MV-4-11 (cell line): ENCODE results near the gene EXOC6B.

Source experiments
- DNase-seq: peaks from one replicate; lab custom pipeline; 2025; lab: John Stamatoyannopoulos, UW

The EXOC6B gene

DNA sequence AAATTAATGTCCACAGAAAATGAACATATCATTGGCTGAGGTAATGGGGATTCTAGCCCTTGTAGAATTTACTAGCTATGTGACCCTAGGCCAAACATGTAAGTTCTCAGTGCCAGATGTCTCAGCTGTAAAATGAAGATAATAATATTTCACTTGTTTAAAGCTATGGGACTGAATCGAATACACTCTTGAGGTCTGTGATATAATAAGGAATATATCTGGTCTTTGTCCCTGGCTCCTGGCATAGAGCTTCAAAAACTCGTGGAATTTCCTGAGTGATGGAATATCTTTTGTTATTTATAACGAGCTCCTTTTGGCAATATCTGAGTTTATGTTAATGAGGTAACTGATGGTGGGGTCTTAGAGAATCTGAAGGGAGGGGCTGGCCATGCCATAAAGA, 476.8 kb downstream of the EXOC6B start:
- DNase-seq, result no peak

- no peak for DNase-seq
Observed at GRCh38 chr2:72347081-72347480, 478.8 kb downstream of the EXOC6B start.

- DNase-seq, result no peak
Observed at GRCh38 chr2:72341639-72342038, 484.2 kb downstream of the EXOC6B start.

DNA sequence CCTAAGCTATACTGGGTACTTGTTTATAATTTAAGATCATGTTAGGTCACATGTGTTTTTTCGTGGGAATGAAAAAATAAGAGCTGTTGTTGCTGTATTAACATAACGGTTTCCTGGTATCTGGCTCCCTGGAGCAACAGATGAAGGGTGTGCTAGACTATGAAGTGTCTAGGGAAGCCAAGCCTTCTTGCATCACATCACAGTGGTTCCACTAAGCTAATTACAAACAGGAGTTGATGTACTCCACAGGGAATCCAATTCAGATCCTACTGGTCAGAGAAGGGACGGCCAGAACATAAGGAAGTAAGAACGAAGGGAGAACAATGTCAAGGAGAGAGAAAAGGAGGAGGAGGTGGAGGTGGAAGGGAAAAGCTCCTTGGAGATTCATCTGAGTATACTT, 485.2 kb downstream of the EXOC6B start:
- no peak for DNase-seq

DNA sequence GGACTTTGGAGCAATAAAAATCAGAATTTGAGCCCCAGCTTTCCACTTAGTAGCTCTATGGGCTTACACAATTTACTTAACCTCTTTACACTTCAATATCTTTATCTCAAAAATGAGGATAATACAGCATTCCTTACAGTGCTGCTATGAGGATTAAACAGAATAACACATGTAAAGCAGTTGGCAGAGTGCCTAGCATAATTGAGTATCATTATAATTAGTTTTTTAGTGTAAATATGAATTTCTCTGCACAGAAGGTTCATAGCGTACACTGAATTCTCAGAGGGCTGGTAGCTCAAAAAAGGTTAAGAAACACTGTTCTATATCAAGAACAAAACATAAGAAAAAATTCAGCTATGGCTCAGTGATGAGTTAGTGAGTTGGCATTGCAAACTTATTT, 487.8 kb downstream of the EXOC6B start:
- DNase-seq, result no peak

- DNase-seq, result no peak
Observed at GRCh38 chr2:72332720-72333119, 493.1 kb downstream of the EXOC6B start.

- no peak for DNase-seq
Observed at GRCh38 chr2:72330652-72331051, 495.2 kb downstream of the EXOC6B start.

- no peak for DNase-seq
Observed at GRCh38 chr2:72326759-72327158, 499.1 kb downstream of the EXOC6B start.

GRCh38 chr2:72325592-72326422, 500.0 kb downstream of the EXOC6B start:
- DNase-seq, result no peak

DNA sequence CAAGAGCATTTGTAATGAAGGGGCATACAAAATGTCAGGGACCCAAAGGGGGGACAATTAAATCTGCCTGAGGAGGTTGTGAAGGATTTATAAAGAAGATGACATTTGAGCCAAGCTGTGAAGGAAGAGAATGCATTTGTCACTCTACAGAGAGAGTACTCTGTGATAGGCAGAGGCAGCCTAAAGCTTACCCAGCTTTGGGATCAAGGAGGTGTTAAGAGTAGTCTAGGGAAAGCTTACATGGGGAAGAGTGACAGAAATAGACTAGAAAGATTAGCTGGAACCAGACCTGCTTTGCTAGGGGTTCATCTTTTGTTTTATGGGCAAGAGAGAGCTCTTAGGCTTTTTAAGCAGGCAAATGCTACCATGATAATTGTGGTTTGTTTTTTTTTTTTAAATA, 509.1 kb downstream of the EXOC6B start:
- DNase-seq, result no peak

GRCh38 chr2:72300147-72300684, 525.6 kb downstream of the EXOC6B start:
- DNase-seq, result no peak

- no peak for DNase-seq
Observed at GRCh38 chr2:72293620-72294019, 532.2 kb downstream of the EXOC6B start.

DNA sequence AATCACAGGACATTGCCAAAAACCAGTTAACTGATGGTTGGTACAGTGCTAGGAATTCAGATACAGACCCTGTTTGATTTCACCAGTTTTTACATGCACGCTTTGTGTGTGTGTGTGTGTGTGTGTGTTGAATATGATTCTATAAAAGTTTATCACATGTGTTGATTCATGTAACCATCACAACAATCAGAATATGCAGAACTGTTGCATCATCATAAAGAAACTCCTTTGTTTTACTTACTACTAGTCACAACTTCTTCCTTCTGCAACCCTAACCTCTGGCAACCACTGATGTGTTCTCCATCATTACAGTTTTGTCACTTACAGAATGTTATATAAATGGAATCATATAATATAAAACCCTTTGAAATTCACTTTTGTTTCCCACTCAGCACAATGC, 533.4 kb downstream of the EXOC6B start:
- no peak for DNase-seq

DNA sequence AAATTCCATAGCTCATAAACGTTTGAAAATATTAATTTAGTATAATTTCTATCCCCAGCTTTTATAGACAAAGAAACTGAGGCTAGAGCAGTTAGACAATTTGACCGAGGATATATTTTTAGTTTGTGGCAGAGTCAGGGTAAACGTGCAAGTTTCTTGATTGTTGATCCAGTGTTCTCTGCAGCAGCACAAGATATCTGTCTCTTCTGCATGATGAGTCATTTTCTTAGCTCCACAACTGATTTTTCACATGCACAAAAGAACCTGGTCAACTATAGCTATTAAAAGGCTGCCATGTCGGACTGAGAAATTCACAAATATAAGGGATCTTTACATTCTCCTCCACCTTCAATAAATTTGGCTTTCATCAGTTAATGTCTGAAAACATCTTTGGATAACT, 534.8 kb downstream of the EXOC6B start:
- no peak for DNase-seq

GRCh38 chr2:72289736-72290135, 536.1 kb downstream of the EXOC6B start:
- no peak for DNase-seq

GRCh38 chr2:72289283-72289682, 536.5 kb downstream of the EXOC6B start:
- DNase-seq, result no peak

DNA sequence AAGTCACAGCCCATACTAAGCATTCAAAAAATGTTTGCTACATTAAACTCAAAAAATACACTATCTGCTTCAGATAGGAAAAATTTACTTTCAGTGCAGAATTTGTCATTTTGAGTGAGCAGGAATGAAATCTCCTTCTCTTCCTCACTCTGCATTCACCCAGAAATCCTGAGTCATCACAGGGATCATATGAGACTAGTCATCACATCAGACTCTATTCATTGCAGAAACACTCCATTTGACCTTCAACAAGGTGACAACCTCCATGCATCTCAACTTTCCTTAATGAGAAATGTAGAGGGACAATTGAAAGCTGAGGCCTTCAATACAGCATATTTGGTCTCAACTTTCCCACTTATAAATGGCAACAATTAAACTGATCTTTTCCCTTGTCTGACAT, 547.8 kb downstream of the EXOC6B start:
- DNase-seq, result no peak

DNA sequence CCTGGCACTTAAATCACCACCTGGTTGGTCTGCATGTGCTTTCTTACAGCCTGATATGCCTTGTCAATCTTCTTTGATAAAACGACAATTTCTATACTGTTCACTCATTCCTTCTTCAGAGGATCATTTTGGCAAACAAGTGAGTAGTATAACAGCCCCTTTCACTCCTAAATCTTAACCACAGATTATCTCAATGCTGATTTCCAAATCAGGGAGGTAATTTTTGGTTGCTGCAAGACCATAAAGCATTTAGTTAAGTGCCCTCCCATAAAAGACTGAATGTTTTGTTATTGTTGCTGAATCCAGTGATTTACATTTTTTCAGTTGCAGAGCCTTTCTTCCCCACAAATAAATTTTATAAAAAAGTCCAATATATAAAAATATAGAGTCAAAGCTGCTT, 549.0 kb downstream of the EXOC6B start:
- DNase-seq, result no peak

- DNase-seq, result no peak
Observed at GRCh38 chr2:72276356-72276755, 549.5 kb downstream of the EXOC6B start.

GRCh38 chr2:72275084-72275483, 550.7 kb downstream of the EXOC6B start:
- DNase-seq, result no peak

DNA sequence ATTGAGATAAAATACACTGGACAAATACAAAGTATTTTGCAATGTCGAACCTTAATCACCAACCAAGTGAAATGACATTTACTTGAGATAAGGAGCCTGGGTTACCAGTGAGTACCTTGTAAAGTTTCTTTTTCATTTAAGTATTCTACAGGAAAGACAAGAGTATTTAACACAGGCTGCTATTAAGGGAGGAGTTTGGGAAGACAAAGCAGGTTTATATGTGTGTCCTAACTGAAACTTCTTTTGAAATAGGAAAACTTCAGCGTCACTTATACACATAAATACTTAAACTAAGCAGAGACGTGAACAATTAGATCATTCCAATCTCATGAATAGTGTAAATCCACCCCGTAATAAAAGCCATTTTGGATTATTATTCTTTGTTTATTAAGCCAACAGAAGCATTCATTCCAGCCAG, 551.4 kb downstream of the EXOC6B start:
- DNase-seq, result no peak

GRCh38 chr2:72273384-72273783, 552.4 kb downstream of the EXOC6B start:
- no peak for DNase-seq

GRCh38 chr2:72271766-72272641, 553.8 kb downstream of the EXOC6B start:
- no peak for DNase-seq
